ENCODE results near the gene DRG2. TPM values are rescaled to one million over a fixed set of nuclear protein-coding genes. Genes with fewer than 3 reads are reported as not detected.

DRG2 gene
- polyA plus RNA-seq, 3 donors, result 26.9 to 36.1 (median 32.0) TPM

GRCh38 chr17:18146980-18147379 is 59.2 kb downstream of the DRG2 start:
- no peak overlapping the region for H3K4me3 Mint-ChIP-seq
- Histone ChIP-seq H3K36me3 (replicated peaks in 1 of 2; ENCODE audit: control insufficient read depth in 1 of 2, insufficient read depth in 2 of 2, low read length in 2 of 2) (no peaks in the 10 kb centered on the region), H3K4me1 (ENCODE audit: control insufficient read depth in 1 of 2, insufficient read depth in 2 of 2, low read length in 2 of 2) (no peaks in the 10 kb centered on the region), H3K79me2 (ENCODE audit: insufficient read depth, low read length) (no peaks in the 10 kb centered on the region), H3K27me3 (ENCODE audit: control insufficient read depth in 2 of 2, insufficient read depth in 2 of 2, low read length in 2 of 2) (no peaks in the 10 kb centered on the region), H3K4me3 (replicated peaks in 1 of 3; ENCODE audit: low read depth in 2 of 3, low read length in 3 of 3) (no peak overlapping the region), H3K27ac (ENCODE audit: low read depth in 1 of 2, low read length in 2 of 2) (no peak overlapping the region), H2AFZ (ENCODE audit: insufficient read depth, low read depth, low read length, poor library complexity, severe bottlenecking) (no peak overlapping the region), H3K9ac (ENCODE audit: insufficient read depth, low read length, poor library complexity, severe bottlenecking) (no peak overlapping the region), H3K4me2 (replicated peaks; ENCODE audit: extremely low read depth, low read length, poor library complexity, severe bottlenecking) (no peak overlapping the region), H3K9me3 (replicated peaks in 1 of 2; ENCODE audit: control insufficient read depth in 1 of 2, insufficient read depth in 1 of 2, low read length in 2 of 2) (no peaks in the 10 kb centered on the region), H4K20me1 (ENCODE audit: insufficient read depth, low read length) (no peaks in the 10 kb centered on the region)
- H3K27ac Mint-ChIP-seq, result no peak overlapping the region
- intact Hi-C loops (cut with micrococcal nuclease), result loop anchor here in 1 of 2 donors (5.0 kb wide), 1 partner anchor 40 kb away; no protein-coding TSS in a partner anchor
- 85% methylated on average over 1 of the region's 3 CpGs for WGBS (ENCODE audit: insufficient coverage)
- H3K4me1 Mint-ChIP-seq, result peaks cover 2% of the 10 kb centered on the region
- no peak for DNase-seq
- TF ChIP-seq, protein P1, sequence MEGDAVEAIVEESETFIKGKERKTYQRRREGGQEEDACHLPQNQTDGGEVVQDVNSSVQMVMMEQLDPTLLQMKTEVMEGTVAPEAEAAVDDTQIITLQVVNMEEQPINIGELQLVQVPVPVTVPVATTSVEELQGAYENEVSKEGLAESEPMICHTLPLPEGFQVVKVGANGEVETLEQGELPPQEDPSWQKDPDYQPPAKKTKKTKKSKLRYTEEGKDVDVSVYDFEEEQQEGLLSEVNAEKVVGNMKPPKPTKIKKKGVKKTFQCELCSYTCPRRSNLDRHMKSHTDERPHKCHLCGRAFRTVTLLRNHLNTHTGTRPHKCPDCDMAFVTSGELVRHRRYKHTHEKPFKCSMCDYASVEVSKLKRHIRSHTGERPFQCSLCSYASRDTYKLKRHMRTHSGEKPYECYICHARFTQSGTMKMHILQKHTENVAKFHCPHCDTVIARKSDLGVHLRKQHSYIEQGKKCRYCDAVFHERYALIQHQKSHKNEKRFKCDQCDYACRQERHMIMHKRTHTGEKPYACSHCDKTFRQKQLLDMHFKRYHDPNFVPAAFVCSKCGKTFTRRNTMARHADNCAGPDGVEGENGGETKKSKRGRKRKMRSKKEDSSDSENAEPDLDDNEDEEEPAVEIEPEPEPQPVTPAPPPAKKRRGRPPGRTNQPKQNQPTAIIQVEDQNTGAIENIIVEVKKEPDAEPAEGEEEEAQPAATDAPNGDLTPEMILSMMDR (IDR thresholded peaks at IDR 0.05), result no peak
- peaks cover 0 to 2% (median 0%) of the 10 kb centered on the region in 7 donors for H3K9me3 Mint-ChIP-seq
- peaks cover 5 to 12% (median 5%) of the 10 kb centered on the region in 3 donors for H3K27me3 Mint-ChIP-seq (ENCODE audit: low read depth in 3 of 3)
- no peaks in the 10 kb centered on the region for H3K36me3 Mint-ChIP-seq

- H3K4me2 ChIP-seq (replicated peaks; ENCODE audit: extremely low read depth, low read length, poor library complexity, severe bottlenecking), result no peak overlapping the region
- Mint-ChIP-seq H3K27ac (no peak overlapping the region), H3K36me3 (no peaks in the 10 kb centered on the region)
Observed at GRCh38 chr17:18148586-18148985, 60.8 kb downstream of the DRG2 start.

More at GRCh38 chr17:18148586-18148985, 60.8 kb downstream of the DRG2 start:
- Histone ChIP-seq H4K20me1 (ENCODE audit: insufficient read depth, low read length) (no peaks in the 10 kb centered on the region), H3K9ac (ENCODE audit: insufficient read depth, low read length, poor library complexity, severe bottlenecking) (no peak overlapping the region), H3K27ac (ENCODE audit: low read depth in 1 of 2, low read length in 2 of 2) (no peak overlapping the region), H3K4me3 (replicated peaks in 1 of 3; ENCODE audit: low read depth in 2 of 3, low read length in 3 of 3) (no peak overlapping the region), H3K4me1 (ENCODE audit: control insufficient read depth in 1 of 2, insufficient read depth in 2 of 2, low read length in 2 of 2) (peaks cover 8% of the 10 kb centered on the region in 2 donors), H2AFZ (ENCODE audit: insufficient read depth, low read depth, low read length, poor library complexity, severe bottlenecking) (no peak overlapping the region), H3K9me3 (replicated peaks in 1 of 2; ENCODE audit: control insufficient read depth in 1 of 2, insufficient read depth in 1 of 2, low read length in 2 of 2) (no peaks in the 10 kb centered on the region), H3K36me3 (replicated peaks in 1 of 2; ENCODE audit: control insufficient read depth in 1 of 2, insufficient read depth in 2 of 2, low read length in 2 of 2) (no peaks in the 10 kb centered on the region), H3K27me3 (ENCODE audit: control insufficient read depth in 2 of 2, insufficient read depth in 2 of 2, low read length in 2 of 2) (no peaks in the 10 kb centered on the region), H3K79me2 (ENCODE audit: insufficient read depth, low read length) (no peaks in the 10 kb centered on the region)
- TF ChIP-seq, protein P1 (IDR thresholded peaks at IDR 0.05), result no peak
- Mint-ChIP-seq H3K27me3 (ENCODE audit: low read depth in 3 of 3) (peaks cover 3 to 9% (median 8%) of the 10 kb centered on the region in 3 donors), H3K4me3 (no peak overlapping the region), H3K4me1 (peaks cover 13% of the 10 kb centered on the region), H3K9me3 (peaks cover 0 to 2% (median 0%) of the 10 kb centered on the region in 7 donors)
- no peak for DNase-seq
- 95% methylated on average over 7 of the region's 7 CpGs for WGBS (ENCODE audit: insufficient coverage)
- intact Hi-C loops (cut with micrococcal nuclease), result loop anchor here in 1 of 2 donors (5.0 kb wide), 1 partner anchor 39 kb away; no protein-coding TSS in a partner anchor

Measured in CD14-positive monocyte (primary cell).